HG03064 (cell line): ENCODE results near the gene GOLGA6A.
"Not testable (repeated sequence)": the region's sequence is repeated elsewhere in the genome, so short reads cannot be mapped to it uniquely, and the experiment has no call there.

Experiments
- ATAC-seq: cut with Tn5 transposase; IDR thresholded peaks from one replicate; pipeline ENCODE4 v1.9.1; 2021; ENCODE audit warnings: low read depth; ENCODE audit not compliant: unreplicated experiment

Gene GOLGA6A

GRCh38 chr15:74108111-74108510 is 25.8 kb upstream of the GOLGA6A start:
- ATAC-seq, result no peak

- ATAC-seq, result peak; percentile 61
These were observed 17.8 kb upstream of the GOLGA6A start for GRCh38 chr15:74099963-74100733.

GRCh38 chr15:74096753-74097474 is 14.6 kb upstream of the GOLGA6A start:
- not testable (repeated sequence) for ATAC-seq

- not testable (repeated sequence) for ATAC-seq
These were observed 13.3 kb upstream of the GOLGA6A start for GRCh38 chr15:74095610-74096009.

- not testable (repeated sequence) for ATAC-seq
These were observed 12.2 kb upstream of the GOLGA6A start for GRCh38 chr15:74094567-74094966.

GRCh38 chr15:74075781-74076180 is 6.6 kb downstream of the GOLGA6A start:
- ATAC-seq, result not testable (repeated sequence)

- ATAC-seq, result not testable (repeated sequence)
These were observed 9.6 kb downstream of the GOLGA6A start for GRCh38 chr15:74072614-74073337.

- ATAC-seq, result not testable (repeated sequence)
These were observed 10.2 kb downstream of the GOLGA6A start for GRCh38 chr15:74072132-74072531.

GRCh38 chr15:74071645-74072044 is 10.7 kb downstream of the GOLGA6A start:
- ATAC-seq, result not testable (repeated sequence)

- ATAC-seq, result not testable (repeated sequence)
These were observed 16.5 kb downstream of the GOLGA6A start for GRCh38 chr15:74065684-74066411.

GRCh38 chr15:74064822-74065221 is 17.5 kb downstream of the GOLGA6A start:
- ATAC-seq, result not testable (repeated sequence)

- not testable (repeated sequence) for ATAC-seq
These were observed 18.2 kb downstream of the GOLGA6A start for GRCh38 chr15:74064183-74064582.

- not testable (repeated sequence) for ATAC-seq
These were observed 18.8 kb downstream of the GOLGA6A start for GRCh38 chr15:74063425-74064146.

- ATAC-seq, result no peak
These were observed 19.7 kb downstream of the GOLGA6A start for GRCh38 chr15:74062671-74063070.

GRCh38 chr15:74062236-74062635 is 20.1 kb downstream of the GOLGA6A start:
- no peak for ATAC-seq

GRCh38 chr15:74060251-74060650 is 22.1 kb downstream of the GOLGA6A start:
- ATAC-seq, result no peak

GRCh38 chr15:74059050-74059833 is 23.1 kb downstream of the GOLGA6A start:
- ATAC-seq, result not testable (repeated sequence)

- not testable (repeated sequence) for ATAC-seq
These were observed 26.0 kb downstream of the GOLGA6A start for GRCh38 chr15:74056330-74056729.

GRCh38 chr15:74055804-74056203 is 26.5 kb downstream of the GOLGA6A start:
- no peak for ATAC-seq
